Heart left ventricle (tissue), 13 donors: ENCODE results near the gene C17orf78.

ENCODE experiments used
- CTCF ChIP-seq, 12 donors: fragments of 200-600 bp; sonication (generic) in 4 of 12; IDR thresholded peaks; one replicate each; pipeline versions ENCODE4 v1.5.0 to v1.8.0; 2018 to 2022; ENCODE audit warnings: antibody characterized with exemption in 12 of 12, mild to moderate bottlenecking in 5 of 12
- POLR2A ChIP-seq, 2 donors: fragments of 450-650 bp; IDR thresholded peaks; one replicate each; pipeline ENCODE4 v1.6.1; 2017; ENCODE audit warnings: antibody characterized with exemption in 2 of 2, mild to moderate bottlenecking in 2 of 2, moderate library complexity in 2 of 2
- donor health status: ischemic (EF 13 %, LVEDD 7.1; RV severe dilation, severe dysfunction).
- donor health status: DM: no; HTN: yes; CAD: no.
- donor health status: DM: no; HTN: no; CAD: no.
- donor health status: ischemic (EF 25% LVEDD 6.9; RV normal size, moderate dysfunction).
- donor health status: ischemic (EF 25% LVEDD 5.7; RV mildly dilated, moderate dysfunction).
- donor health status: ischemic (EF 35%, LVEDD 5.7; RV mildly dilated, moderate dysfunction).
- donor health status: nonischemic (EF 11% LVEDD 7.7; RV severe dilation, severe dysfunction).
- donor health status: DM: yes; HTN: yes; CAD: no.
- donor health status: PGD.
- donor health status: ischemic (EF 29% LVEDD 5.4; RV normal size, mild dysfunction).
- donor health status: nonischemic (EF 23%, LVEDD 6.1; RV moderate dilation, normal function).

GRCh38 chr17:37338847-37339246, 36.9 kb upstream of the C17orf78 start:
- no peak for TF ChIP-seq CTCF (IDR thresholded peaks at IDR 0.05)
- TF ChIP-seq POLR2A (IDR thresholded peaks at IDR 0.05) = no peak
